Uterus (tissue), 2 donors: ENCODE data around the gene SAMD4A.

Experiments used
- POLR2A ChIP-seq, 2 donors: fragments of 450-650 bp; IDR thresholded peaks; one replicate each; pipeline ENCODE4 v1.6.1; 2016; ENCODE audit warnings: antibody characterized with exemption in 2 of 2, mild to moderate bottlenecking in 1 of 2, moderate library complexity in 1 of 2
- TF ChIP-seq, protein P1 (sequence below), 4 experiments: fragments of 200-600 bp in 2 of 4; fragments of 450-650 bp in 2 of 4; sonication (generic) in 2 of 4; IDR thresholded peaks; one replicate each; pipeline ENCODE4 v1.5.1; 2016 to 2019; ENCODE audit warnings: antibody characterized with exemption in 4 of 4, mild to moderate bottlenecking in 2 of 4, moderate library complexity in 1 of 4

DNA sequence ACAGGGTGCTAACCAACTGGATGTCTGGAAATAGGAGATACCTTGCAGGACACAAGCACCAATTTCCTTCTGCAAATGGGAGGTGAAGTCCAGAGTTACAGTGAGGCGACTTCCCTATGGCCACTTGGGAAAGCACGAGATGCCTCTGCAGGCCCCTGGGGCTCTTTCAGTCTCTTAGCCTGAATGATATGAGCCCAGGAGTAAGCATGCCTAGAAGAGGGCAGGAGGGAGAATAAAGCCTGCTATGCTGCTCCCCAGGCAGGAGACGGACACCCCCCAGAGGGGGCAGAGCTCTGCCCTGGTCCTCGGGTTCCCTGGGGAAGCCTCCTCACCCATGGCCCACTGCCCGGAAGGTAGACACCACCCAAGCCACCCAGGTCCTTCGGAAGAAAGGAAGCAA, 230.6 kb downstream of the SAMD4A start:
- TF ChIP-seq, protein P1, sequence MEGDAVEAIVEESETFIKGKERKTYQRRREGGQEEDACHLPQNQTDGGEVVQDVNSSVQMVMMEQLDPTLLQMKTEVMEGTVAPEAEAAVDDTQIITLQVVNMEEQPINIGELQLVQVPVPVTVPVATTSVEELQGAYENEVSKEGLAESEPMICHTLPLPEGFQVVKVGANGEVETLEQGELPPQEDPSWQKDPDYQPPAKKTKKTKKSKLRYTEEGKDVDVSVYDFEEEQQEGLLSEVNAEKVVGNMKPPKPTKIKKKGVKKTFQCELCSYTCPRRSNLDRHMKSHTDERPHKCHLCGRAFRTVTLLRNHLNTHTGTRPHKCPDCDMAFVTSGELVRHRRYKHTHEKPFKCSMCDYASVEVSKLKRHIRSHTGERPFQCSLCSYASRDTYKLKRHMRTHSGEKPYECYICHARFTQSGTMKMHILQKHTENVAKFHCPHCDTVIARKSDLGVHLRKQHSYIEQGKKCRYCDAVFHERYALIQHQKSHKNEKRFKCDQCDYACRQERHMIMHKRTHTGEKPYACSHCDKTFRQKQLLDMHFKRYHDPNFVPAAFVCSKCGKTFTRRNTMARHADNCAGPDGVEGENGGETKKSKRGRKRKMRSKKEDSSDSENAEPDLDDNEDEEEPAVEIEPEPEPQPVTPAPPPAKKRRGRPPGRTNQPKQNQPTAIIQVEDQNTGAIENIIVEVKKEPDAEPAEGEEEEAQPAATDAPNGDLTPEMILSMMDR (IDR thresholded peaks at IDR 0.05): no peak
- no peak for TF ChIP-seq POLR2A (IDR thresholded peaks at IDR 0.05)
